Epithelial cell of proximal tubule (primary cell): ENCODE results near the gene ZNF462. TPM values are rescaled to one million over a fixed set of nuclear protein-coding genes. Genes with fewer than 3 reads are reported as not detected.
"Not testable (repeated sequence)": the region's sequence is repeated elsewhere in the genome, so short reads cannot be mapped to it uniquely, and the experiment has no call there.

Experiments
- DNase-seq: peaks from one replicate; pipeline ENCODE4 v3.0.0-alpha.2; 2011; ENCODE audit warnings: low read depth
- H3K4me3 ChIP-seq: 2 replicates; pipeline ENCODE4 v1.5.1; 2011; ENCODE audit warnings: low read depth, mild to moderate bottlenecking, low read length
- CTCF ChIP-seq: conservative IDR thresholded peaks from 2 replicates; pipeline ENCODE4 v1.5.1; 2012; ENCODE audit warnings: low read depth, mild to moderate bottlenecking, low read length
- total RNA-seq: library from RNA; depleted of rRNA; stranded (reverse); fragments of >200 nt; gene quantifications from 2 replicates; pipeline ENCODE4 v1.2.3, GENCODE V29; 2015

Gene ZNF462
- total RNA-seq, 1 donor from 2014 or later, result 22.1 TPM

- TF ChIP-seq CTCF, result no peak
- no peak for DNase-seq
Measured at GRCh38 chr9:106829666-106830408, 33.1 kb upstream of the ZNF462 start.

GRCh38 chr9:106830527-106831150 lies 32.3 kb upstream of the ZNF462 start:
- TF ChIP-seq CTCF, result no peak
- no peak overlapping the region for H3K4me3 ChIP-seq
- no peak for DNase-seq

More at GRCh38 chr9:106829666-106830408, 33.1 kb upstream of the ZNF462 start:
- H3K4me3 ChIP-seq, result no peak overlapping the region

- TF ChIP-seq CTCF, result no peak
- no peak for DNase-seq
- no peak overlapping the region for H3K4me3 ChIP-seq
Measured at GRCh38 chr9:106834888-106835287, 28.1 kb upstream of the ZNF462 start.

- TF ChIP-seq CTCF, result no peak
- no peak for DNase-seq
- H3K4me3 ChIP-seq, result no peak overlapping the region
Measured at GRCh38 chr9:106835840-106836239, 27.1 kb upstream of the ZNF462 start.

- TF ChIP-seq CTCF, result no peak
- no peak for DNase-seq
- no peak overlapping the region for H3K4me3 ChIP-seq
Measured at GRCh38 chr9:106843371-106843770, 19.6 kb upstream of the ZNF462 start.

GRCh38 chr9:106846307-106846706 lies 16.7 kb upstream of the ZNF462 start:
- TF ChIP-seq CTCF, result no peak
- DNase-seq, result no peak
- no peak overlapping the region for H3K4me3 ChIP-seq

- H3K4me3 ChIP-seq, result no peak overlapping the region
- no peak for DNase-seq
- TF ChIP-seq CTCF, result no peak
Measured at GRCh38 chr9:106846857-106847256, 16.1 kb upstream of the ZNF462 start.

- not testable (repeated sequence) for H3K4me3 ChIP-seq, DNase-seq
Measured at GRCh38 chr9:106851640-106852039, 11.3 kb upstream of the ZNF462 start.
